GM18873 (cell line): ENCODE data around the gene APOD.
"Not testable (repeated sequence)": the region's sequence is repeated elsewhere in the genome, so short reads cannot be mapped to it uniquely, and the experiment has no call there.

ENCODE experiments used
- ATAC-seq: cut with Tn5 transposase; IDR thresholded peaks from one replicate; pipeline ENCODE4 v1.9.1; 2021; ENCODE audit warnings: mild to moderate bottlenecking, moderate library complexity, moderate number of reproducible peaks; ENCODE audit not compliant: unreplicated experiment, low FRiP score

The APOD gene

GRCh38 chr3:195619591-195620369, 36.0 kb upstream of the APOD start:
- not testable (repeated sequence) for ATAC-seq

- not testable (repeated sequence) for ATAC-seq
Observed at GRCh38 chr3:195617784-195618659, 34.3 kb upstream of the APOD start.

GRCh38 chr3:195617134-195617533, 33.4 kb upstream of the APOD start:
- not testable (repeated sequence) for ATAC-seq

GRCh38 chr3:195616681-195617080, 32.9 kb upstream of the APOD start:
- no peak for ATAC-seq

- ATAC-seq = not testable (repeated sequence)
Observed at GRCh38 chr3:195615952-195616537, 32.3 kb upstream of the APOD start.

- not testable (repeated sequence) for ATAC-seq
Observed at GRCh38 chr3:195614672-195615504, 31.1 kb upstream of the APOD start.

- ATAC-seq = no peak
Observed at GRCh38 chr3:195613468-195614069, 29.8 kb upstream of the APOD start.

GRCh38 chr3:195612075-195612800, 28.5 kb upstream of the APOD start:
- ATAC-seq = no peak

- no peak for ATAC-seq
Observed at GRCh38 chr3:195609229-195609628, 25.5 kb upstream of the APOD start.

- not testable (repeated sequence) for ATAC-seq
Observed at GRCh38 chr3:195601785-195602184, 18.0 kb upstream of the APOD start.

- ATAC-seq = no peak
Observed at GRCh38 chr3:195601382-195601781, 17.6 kb upstream of the APOD start.

GRCh38 chr3:195599926-195600325, 16.2 kb upstream of the APOD start:
- ATAC-seq = not testable (repeated sequence)

- not testable (repeated sequence) for ATAC-seq
Observed at GRCh38 chr3:195599516-195599915, 15.8 kb upstream of the APOD start.

GRCh38 chr3:195597848-195598247, 14.1 kb upstream of the APOD start:
- no peak for ATAC-seq

- ATAC-seq = no peak
Observed at GRCh38 chr3:195597229-195597628, 13.5 kb upstream of the APOD start.

- no peak for ATAC-seq
Observed at GRCh38 chr3:195596765-195597171, 13.0 kb upstream of the APOD start.

GRCh38 chr3:195595785-195596531, 12.2 kb upstream of the APOD start:
- no peak for ATAC-seq

GRCh38 chr3:195591852-195592251, 8.1 kb upstream of the APOD start:
- ATAC-seq = no peak
